ENCODE results near the gene SDF2L1.
"Not testable (repeated sequence)": the region's sequence is repeated elsewhere in the genome, so short reads cannot be mapped to it uniquely, and the experiment has no call there.

Gene SDF2L1, protein sequence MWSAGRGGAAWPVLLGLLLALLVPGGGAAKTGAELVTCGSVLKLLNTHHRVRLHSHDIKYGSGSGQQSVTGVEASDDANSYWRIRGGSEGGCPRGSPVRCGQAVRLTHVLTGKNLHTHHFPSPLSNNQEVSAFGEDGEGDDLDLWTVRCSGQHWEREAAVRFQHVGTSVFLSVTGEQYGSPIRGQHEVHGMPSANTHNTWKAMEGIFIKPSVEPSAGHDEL

DNA sequence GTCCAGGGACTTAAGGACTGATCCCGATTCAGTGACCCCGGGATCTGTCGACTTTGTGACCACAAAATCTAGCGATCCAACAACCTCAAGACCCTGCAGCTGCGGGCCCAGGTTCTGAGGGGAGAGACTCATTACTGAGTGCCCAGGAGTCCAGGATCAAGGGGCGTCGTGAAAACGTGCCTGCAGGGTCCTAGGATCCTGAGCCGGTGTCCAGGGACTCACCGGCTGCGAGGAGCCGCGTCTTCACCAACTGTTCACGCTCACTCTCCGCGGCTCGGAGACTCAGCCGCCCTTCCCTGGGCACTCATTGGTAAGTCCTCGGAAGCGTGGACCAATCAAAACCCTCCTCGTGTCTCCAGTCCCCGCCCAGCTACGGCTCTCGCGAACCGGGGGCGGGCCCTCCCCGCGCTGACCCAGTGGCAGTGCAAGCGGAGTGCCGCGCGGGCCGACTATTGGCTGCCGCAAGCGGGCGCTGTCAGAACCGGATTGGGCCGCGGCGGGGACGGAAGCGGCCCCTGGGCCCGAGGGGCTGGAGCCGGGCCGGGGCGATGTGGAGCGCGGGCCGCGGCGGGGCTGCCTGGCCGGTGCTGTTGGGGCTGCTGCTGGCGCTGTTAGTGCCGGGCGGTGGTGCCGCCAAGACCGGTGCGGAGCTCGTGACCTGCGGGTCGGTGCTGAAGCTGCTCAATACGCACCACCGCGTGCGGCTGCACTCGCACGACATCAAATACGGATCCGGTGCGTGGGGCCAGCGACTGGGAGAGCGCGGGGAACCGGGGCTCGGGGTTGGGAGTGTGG, at the start of gene SDF2L1:
TSS of gene SDF2L1 (plus strand) at position 514 of the 795 bp plus-strand sequence. CDS start at position 549, 35 bp downstream.
- H3K4me3 ChIP-seq (ENCODE audit: low read depth, low read length) = peak within 1 kb of the TSS; percentile 85
- DNase-seq (ENCODE audit: low read depth) = peak; percentile 96

DNA sequence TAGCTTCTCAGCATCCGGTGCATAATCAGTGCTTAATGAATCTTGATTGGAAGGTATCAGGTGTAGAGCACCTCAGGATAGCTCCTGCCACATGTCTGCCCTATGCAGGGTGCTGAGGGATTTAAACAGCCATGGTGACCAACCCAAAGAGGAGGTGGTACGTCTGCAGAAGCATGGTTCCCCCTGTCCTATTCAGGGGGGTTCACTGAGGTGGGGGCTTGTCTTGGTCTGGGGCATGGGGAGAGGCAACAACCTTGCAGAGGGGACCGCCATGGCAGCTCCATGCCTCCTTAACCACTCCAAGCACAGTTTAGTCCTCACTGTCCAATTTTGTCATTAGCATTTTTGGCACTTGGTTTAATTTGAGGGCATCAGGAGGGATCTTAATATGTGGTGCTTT, 49.7 kb upstream of the SDF2L1 start:
- no peak for DNase-seq (ENCODE audit: low read depth)
- H3K4me3 ChIP-seq (ENCODE audit: low read depth, low read length) = no peak overlapping the region

DNA sequence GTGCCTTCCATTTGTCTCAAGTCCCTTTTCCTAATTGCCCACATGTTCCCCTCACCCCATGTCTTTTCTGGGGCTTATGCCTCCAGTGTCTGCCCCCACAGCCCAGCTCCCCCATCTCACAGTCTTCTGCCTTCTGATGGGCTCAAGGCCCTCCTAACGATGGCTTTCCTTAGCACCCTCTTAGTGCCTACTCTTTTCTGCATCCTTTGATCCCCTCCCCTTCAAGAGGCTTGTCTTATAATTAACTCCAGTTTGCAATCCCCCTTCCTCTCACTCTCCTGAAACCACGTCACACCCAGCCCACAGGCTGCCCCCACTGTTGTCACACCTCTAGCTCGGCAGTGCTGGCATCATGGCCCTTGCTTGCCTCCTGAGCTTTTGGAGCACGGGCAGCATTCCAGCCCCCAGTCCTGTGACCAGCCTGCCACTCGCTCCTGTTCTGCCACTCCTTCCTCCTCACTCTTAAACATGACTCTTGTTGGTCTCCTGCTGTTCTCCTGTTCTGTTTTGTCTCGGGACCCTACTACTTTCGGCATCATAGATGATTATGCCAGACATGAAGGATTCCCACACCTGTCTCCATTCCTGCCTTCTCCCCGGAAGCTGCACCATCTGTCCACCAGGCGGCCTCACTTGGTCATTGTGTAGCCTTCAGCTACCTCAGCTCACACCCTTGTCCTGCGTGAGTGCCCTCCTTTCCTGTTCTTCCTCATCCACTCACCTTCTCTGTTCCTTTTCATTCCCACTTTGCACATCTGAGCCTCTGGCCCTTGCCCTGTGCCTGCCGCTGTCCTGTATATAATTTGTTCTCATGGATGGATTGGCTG, 48.5 kb upstream of the SDF2L1 start:
- no peak for DNase-seq (ENCODE audit: low read depth)
- H3K4me3 ChIP-seq (ENCODE audit: low read depth, low read length) = no peak overlapping the region

DNA sequence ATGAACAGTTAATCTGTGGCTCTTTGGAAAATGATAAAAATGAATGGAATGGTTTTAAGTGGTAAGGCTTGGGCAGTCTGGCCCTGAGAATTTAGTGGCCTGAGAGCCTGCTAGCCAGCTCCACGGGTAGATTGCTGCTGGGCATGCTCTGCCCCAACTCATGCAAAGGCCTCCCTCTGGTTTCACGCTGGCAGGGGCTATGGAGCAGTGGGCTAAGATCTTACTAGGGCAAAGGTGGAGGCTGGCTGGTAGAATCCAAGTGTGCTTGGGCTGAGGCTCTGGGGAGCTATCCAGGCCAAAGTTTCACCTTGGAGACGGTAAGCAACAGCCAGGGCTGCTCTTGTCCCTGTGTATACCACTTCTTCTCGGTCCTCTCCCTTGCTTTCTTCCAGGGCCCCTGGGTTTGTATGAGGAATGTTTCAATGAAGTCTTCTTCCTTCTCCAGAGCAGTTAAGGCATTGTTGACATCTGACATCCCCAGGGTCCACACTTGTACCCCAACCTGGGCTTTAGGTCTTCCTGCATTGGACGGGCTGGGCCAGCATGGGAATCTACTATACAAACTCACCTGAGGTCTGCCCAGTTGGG, 47.1 kb upstream of the SDF2L1 start:
- no peak for DNase-seq (ENCODE audit: low read depth)
- no peak overlapping the region for H3K4me3 ChIP-seq (ENCODE audit: low read depth, low read length)

DNA sequence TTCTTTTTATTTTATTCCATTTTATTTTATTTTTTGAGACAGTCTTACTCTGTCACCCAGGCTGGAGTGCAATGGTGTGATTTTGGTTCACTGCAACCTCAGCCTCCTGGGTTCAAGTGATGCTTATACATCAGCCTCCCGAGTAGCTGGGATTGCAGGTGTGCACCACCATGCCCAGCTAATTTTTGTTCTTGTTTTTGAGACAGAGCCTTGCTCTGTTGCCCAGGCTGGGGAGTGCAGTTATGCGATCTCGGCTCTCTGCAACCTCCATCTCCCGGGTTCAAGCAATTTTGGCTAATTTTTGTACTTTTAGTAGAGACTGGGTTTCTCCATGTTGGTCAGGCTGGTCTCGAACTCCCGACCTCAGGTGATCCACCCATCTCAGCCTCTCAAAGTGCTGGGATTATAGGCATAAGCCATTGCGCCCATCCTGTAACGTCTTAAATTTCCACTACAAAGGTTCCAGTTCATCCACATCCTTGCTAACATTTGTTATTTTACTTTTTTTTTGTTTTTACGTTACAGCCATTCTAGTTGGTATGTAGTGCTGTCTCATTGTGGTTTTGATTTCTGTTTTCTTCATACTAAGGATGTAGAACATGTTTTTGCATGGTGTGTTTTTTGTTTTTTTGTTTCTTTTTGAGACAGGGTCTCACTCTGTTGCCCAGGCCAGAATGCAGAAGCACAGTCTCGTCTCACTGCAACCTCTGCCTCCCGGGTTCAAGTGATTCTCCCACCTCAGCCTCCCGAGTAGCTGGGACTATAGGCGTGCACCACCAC, 45.6 kb upstream of the SDF2L1 start:
- not testable (repeated sequence) for H3K4me3 ChIP-seq (ENCODE audit: low read depth, low read length); DNase-seq (ENCODE audit: low read depth)

DNA sequence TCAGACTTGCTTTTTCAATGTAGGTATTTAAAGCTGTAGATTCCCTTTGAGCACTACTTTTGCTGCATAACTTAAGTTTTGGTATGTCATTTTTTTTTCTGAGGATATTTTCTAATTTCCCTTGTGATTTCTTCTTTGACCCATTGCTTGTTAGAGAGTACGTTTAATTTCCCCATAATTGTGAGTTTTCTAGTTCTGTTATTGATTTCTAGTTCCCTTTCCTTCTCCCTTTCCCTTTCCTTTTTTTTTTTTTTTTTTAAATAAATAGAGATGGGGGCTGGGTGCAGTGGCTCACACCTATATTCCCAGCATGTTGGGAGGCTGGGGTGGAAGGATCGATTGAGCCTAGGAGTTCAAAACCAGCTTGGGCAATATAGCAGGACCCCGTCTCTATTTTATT, 43.8 kb upstream of the SDF2L1 start:
- no peak for DNase-seq (ENCODE audit: low read depth)
- no peak overlapping the region for H3K4me3 ChIP-seq (ENCODE audit: low read depth, low read length)

DNA sequence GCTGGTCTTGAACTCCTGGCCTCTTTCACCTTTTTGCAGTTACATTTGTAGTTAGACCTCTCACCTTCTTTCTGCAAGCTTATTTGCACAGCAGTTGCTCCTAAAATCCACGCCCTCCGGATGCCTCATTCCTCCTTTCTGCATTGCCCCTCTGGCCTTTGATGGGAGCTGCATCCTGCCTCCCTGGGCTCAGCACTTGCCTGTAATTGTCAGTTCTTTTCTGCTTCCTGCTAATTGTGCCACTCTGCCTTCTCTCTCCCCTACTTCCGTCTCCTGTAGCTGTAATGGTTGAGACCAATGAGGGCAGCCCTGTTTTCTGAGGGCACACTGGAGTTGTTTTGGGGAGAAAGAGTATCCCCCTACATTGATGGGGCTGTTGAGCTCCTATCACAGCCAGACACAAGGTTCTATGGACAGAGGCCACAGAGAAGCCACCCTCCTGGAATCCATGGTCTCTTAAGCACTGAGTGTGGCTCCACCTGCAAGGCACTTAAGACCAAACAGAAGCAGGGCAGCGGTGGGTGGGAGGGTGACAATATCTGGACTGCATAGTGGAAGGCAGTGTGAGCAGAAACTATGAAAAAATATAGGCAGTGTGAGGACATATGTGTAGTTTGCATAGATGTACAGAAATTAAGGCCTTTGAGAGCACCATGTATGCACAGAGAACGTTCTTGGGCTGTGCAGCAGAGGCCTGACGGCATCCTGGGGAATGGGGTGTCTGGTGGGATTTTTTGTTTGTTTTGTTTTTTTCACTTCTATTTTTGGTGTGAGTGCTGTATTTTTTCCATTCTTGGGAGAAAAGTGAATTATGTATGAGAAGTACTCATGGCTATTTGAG, 42.8 kb upstream of the SDF2L1 start:
- DNase-seq (ENCODE audit: low read depth) = no peak
- H3K4me3 ChIP-seq (ENCODE audit: low read depth, low read length) = no peak overlapping the region

DNA sequence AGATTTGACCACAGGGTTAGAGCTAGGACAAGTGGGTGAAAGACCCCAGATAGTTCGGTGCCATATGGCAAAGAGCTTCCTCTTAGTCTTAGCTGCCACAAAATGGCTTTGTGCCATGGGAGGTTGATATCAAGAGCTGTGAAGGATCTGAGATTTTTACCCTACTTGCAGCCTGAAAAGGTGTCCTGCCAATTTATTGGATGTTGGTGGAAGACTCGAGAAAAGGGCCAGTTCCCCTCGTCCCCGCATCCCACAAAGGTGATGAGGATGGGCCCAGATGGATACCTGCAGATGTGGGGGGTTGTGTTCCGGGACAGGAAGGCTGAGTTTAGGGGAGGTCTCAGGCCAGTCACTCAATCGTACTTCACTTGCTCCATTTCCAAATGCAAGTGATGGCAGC, 39.5 kb upstream of the SDF2L1 start:
- H3K4me3 ChIP-seq (ENCODE audit: low read depth, low read length) = no peak overlapping the region
- DNase-seq (ENCODE audit: low read depth) = no peak

DNA sequence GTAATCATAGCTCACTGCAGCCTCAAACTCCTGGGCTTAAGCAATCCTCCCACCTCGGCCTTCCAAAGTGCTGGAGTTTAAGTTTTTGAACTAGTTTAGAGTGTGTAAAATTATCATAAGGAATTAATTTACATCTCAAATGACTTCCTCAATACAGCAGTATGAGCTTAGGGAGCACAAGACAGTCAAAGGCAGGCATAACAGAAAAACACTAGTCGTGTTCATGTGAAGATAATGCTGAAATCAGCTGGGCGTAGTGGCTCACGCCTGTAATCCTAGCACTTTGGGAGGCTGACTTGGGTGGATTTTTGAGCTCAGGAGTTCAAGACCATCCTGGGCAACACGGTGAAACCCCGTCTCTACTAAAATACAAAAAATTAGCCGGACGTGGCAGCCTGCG, 38.1 kb upstream of the SDF2L1 start:
- no peak overlapping the region for H3K4me3 ChIP-seq (ENCODE audit: low read depth, low read length)
- DNase-seq (ENCODE audit: low read depth) = no peak

DNA sequence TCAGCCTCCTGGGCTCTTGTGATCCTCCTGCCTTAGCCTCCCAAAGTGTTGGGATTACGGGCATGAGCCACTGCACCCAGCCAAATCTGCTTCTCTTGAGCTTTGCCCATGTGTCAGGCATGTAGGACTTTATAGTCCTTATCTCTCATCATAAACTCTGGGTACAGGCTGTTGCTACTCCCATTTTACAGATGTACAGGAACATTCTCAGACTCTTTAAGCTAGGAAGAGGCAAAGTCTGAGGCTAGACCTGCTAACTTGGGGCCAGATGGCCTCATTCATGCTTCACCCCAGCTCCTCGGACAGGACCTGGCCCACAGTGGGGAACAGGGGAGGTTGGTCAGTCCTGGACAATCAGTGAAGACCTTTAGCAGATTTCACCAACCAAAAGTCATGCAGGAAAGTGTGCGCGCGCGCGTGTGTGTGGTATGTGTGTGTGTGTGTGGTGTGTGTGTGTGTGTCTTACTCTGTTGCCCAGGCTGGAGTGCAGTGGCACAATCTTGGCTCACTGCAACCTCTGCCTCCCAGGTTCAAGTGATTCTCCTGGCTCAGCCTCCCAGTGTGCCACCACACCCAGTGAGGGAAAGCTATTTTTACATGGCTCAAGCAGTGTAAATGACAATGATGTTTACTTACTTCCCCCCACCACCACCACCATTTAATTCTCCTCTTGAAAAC, 36.1 kb upstream of the SDF2L1 start:
- H3K4me3 ChIP-seq (ENCODE audit: low read depth, low read length) = no peak overlapping the region
- DNase-seq (ENCODE audit: low read depth) = no peak

DNA sequence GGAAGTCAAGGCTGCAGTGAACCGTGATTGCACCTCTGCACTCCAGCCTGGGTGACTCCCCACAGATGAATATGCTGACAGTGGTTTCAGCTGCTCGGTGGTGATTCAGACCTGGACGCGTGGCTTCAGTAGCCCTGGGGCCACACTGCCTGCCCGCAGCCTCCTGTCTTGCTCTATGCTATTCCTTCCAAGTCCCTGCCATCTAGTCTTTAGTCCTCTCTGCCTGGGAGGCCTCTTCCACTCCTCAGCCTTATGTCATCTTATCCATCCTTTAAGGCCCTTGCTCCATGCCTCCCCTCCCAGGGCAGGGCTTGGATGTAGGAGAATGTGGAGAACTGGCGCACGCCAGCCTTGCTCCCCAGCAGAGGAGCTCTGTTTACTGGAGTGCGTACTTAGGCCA, 35.3 kb upstream of the SDF2L1 start:
- H3K4me3 ChIP-seq (ENCODE audit: low read depth, low read length) = no peak overlapping the region
- no peak for DNase-seq (ENCODE audit: low read depth)

DNA sequence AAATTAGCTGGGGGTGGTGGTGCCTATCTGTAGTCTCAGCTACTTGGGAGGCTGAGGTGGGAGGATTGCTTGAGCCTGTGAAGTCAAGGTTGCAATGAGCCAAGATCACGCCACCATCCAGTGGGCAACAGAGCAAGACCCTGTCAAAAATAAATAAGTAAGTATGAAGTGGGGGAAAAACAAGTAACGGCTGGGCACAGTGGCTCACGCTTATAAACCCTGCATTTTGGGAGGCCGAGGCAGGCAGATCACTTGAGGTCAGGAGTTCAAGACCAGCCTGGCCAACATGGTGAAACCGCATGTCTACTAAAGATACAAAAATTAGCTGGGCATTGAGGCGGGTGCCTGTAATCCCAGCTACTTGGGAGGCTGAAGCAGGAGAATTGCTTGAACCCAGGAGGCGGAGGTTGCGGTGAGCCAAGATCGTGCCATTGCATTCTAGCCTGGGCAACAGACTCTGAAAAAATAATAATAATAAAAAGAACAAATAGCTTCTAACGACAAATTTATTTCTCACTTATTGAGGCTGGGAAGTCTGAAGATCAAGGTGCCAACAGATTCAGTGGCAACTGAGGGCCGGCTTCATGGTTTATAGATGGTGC, 32.4 kb upstream of the SDF2L1 start:
- not testable (repeated sequence) for H3K4me3 ChIP-seq (ENCODE audit: low read depth, low read length); DNase-seq (ENCODE audit: low read depth)

DNA sequence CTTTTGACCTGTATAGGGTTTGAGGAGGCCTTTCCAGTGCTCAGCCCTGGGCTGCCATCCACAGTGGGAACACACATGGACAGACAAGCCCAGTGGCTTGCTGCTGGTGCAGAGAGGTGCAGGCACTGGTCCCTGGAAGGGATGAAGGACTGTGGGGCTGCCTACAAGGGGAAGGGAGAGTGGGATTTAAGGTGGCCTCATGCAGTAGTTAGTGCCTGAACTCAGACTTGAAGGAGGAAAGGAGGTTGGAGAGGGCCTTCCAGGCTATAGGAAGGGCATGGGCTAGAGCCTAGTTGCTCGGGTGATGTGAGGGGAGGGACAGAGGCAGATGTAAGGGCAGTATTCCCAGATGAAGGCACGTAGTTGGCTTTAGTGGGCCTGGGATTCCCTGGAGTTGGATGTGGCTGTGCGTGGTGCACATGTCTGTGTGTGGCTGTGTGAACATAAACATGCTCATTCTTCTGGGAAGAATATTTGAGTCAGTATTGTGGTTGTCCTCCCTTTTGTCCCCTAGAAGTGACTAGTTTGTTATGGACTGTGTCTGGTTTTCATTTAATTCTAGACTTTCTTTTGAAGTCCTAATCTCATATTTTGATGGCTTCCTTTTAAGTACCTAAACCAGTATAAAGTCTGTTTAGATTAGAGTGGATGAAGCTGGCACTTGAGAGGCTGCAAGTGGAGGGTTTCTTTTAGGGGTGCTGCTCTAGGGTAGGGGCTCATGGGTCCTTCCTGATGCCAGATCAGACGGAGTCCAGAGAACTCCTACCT, 30.7 kb upstream of the SDF2L1 start:
- DNase-seq (ENCODE audit: low read depth) = no peak
- no peak overlapping the region for H3K4me3 ChIP-seq (ENCODE audit: low read depth, low read length)

DNA sequence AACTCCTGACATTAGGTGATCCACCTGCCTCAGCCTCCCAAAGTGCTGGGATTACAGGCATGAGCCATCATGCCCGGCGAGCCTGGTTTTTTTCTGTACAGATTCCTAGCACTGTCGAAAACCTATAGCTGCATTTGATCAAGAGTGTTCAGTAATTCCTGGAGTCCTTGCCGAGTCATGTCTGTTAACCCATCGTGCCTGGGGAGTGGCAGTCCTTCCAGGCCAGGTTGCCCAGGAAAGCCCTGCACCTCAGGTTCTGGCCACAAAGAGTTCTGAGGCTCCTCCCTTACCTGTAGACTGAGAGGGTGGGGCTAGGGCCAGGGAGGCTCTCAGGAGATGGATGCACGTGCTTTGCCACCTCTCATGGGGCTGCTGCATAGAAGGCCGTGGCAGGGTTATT, 29.2 kb upstream of the SDF2L1 start:
- no peak overlapping the region for H3K4me3 ChIP-seq (ENCODE audit: low read depth, low read length)

DNA sequence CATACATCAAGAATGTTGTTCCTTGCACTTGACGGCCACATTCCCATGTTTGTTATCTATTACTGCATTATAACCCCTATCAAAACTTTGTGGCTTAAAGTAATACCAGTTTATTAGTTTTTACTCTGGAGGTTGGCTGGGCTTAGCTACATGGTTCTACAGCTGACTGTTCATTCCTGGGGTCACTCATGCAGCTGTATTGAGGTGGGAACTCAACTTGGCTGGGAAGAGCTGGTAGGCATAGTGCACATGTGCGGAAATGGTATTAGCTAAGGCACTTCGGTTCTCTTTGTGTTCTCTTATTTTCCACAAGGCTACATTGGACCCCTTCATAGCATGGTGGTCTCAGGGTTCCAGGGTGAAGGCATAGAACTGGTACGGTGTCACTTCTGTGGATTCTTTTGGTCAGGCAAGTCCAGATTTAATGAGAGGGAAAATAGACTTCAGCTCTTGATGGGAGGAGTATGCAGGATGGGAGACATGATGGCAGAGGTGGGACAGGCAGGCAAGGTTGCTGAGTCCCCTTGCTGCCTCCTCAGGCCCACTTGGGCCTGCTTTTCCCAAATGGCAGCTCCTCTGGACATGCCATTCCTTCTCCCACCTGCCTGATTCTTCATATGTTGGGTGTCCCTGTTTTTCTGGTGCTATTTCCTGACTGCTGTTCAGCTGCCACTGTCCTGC, 28.4 kb upstream of the SDF2L1 start:
- H3K4me3 ChIP-seq (ENCODE audit: low read depth, low read length) = no peak overlapping the region

More for the DNA sequence above, 29.2 kb upstream of the SDF2L1 start:
- no peak for DNase-seq (ENCODE audit: low read depth)

DNA sequence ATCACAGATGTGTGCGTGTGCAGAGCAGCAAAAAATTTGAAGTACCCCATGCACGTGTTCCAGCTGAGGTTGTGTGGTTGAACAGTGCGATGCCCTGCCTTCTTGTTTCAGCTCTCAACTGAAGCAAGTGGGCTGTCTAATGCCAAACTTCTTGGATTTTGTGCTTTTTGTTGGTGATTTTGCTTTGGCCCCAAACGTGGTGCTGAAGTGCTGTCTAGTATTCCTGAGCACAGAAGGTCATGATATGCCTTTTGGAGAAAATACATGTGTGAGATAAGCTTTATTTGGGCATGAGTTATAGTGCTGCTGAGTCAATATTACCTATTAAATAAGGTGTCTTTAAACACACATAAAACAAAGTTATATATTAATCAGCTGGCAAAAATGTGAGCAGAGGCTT, 26.4 kb upstream of the SDF2L1 start:
- DNase-seq (ENCODE audit: low read depth) = no peak
- H3K4me3 ChIP-seq (ENCODE audit: low read depth, low read length) = no peak overlapping the region

More for the DNA sequence above, 28.4 kb upstream of the SDF2L1 start:
- no peak for DNase-seq (ENCODE audit: low read depth)
